Measurements from ENCODE around the gene RHCE.

DNA sequence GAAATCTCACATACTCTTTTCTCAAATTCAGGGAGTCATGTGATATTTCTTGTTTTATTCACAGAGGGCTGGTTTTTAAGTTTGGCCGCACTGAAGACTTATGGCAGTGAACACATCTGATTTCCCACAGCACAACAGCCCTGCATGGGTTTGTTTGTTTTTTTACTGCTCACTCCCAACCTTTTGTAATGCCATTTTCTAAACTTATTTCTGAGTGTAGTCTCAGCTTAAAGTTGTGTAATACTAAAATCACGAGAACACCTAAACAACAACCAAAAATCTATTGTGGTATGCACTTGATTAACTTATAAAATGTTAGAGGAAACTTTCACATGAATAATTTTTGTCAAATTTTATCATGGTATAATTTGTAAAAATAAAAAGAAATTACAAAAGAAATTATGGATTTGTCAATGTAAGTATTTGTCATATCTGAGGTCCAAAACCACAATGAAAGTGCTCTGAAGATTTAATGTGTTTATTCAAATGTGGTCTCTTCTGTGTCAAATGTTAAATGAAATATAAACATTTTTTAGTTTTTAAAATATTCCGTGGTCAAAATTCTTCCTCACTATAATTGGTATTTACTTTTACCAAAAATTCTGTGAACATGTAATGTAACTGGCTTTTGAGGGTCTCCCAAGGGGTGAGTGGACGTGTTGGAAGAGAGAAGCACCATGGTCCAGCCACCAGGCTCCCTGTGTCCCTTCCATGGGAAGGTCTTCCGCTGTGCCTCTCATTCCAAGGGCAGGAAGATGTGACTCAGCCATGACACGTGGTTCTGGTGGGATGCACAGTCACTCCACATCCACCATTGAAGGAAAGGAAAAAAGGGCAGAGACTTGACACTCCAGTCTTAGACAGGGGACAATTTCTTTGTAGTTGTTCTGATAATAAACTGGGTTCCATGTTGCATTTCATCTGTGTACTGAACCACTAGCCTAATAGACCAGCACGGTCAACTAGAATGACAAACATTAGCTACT lies 59.7 kb downstream of the RHCE start:
- no peak for TF ChIP-seq CTCF (IDR thresholded peaks at IDR 0.05)
- no peak for TF ChIP-seq POLR2A (IDR thresholded peaks at IDR 0.05)
- no peak for TF ChIP-seq EP300 (IDR thresholded peaks at IDR 0.05)
- peak in 1 of 3 donors; percentile 26 for TF ChIP-seq POLR2AphosphoS5 (IDR thresholded peaks at IDR 0.05)
